ENCODE measurements around the gene SLC36A1.
"Not testable (repeated sequence)": the region's sequence is repeated elsewhere in the genome, so short reads cannot be mapped to it uniquely, and the experiment has no call there.

Gene SLC36A1

GRCh38 chr5:151497391-151498002 lies 50.1 kb downstream of the SLC36A1 start:
- TF ChIP-seq CTCF (IDR thresholded peaks at IDR 0.05) = no peak
- Histone ChIP-seq H3K9me3 (no peaks in the 10 kb centered on the region), H3K36me3 (peaks cover 12% of the 10 kb centered on the region), H3K27ac (no peak overlapping the region), H3K27me3 (no peaks in the 10 kb centered on the region), H3K4me1 (ENCODE audit: control insufficient read depth in 1 of 2, insufficient read depth in 1 of 2, low read depth in 1 of 2, low read length in 1 of 2) (peaks cover 43% of the 10 kb centered on the region in 2 experiments), H3K4me3 (ENCODE audit: low read depth in 1 of 2, low read length in 1 of 2) (no peak overlapping the region)

GRCh38 chr5:151498395-151499155 lies 51.2 kb downstream of the SLC36A1 start:
- H3K4me3 ChIP-seq (ENCODE audit: low read depth in 1 of 2, low read length in 1 of 2) = no peak overlapping the region
- peaks cover 43% of the 10 kb centered on the region in 2 experiments for H3K4me1 ChIP-seq (ENCODE audit: control insufficient read depth in 1 of 2, insufficient read depth in 1 of 2, low read depth in 1 of 2, low read length in 1 of 2)
- H3K36me3 ChIP-seq = peaks cover 2% of the 10 kb centered on the region
- peak overlapping the region; percentile 46 for H3K27ac ChIP-seq
- no peaks in the 10 kb centered on the region for H3K27me3 ChIP-seq
- no peaks in the 10 kb centered on the region for H3K9me3 ChIP-seq
- no peak for TF ChIP-seq CTCF (IDR thresholded peaks at IDR 0.05)

- Histone ChIP-seq H3K27me3 (no peaks in the 10 kb centered on the region), H3K9me3 (no peaks in the 10 kb centered on the region), H3K36me3 (no peaks in the 10 kb centered on the region), H3K4me3 (ENCODE audit: low read depth in 1 of 2, low read length in 1 of 2) (no peak overlapping the region), H3K4me1 (ENCODE audit: control insufficient read depth in 1 of 2, insufficient read depth in 1 of 2, low read depth in 1 of 2, low read length in 1 of 2) (peaks cover 43% of the 10 kb centered on the region in 2 experiments), H3K27ac (peak overlapping the region; percentile 46)
- TF ChIP-seq CTCF (IDR thresholded peaks at IDR 0.05) = no peak
Observed at GRCh38 chr5:151499501-151500035, 52.2 kb downstream of the SLC36A1 start.

GRCh38 chr5:151504006-151504405 lies 56.6 kb downstream of the SLC36A1 start:
- no peak for TF ChIP-seq CTCF (IDR thresholded peaks at IDR 0.05)
- H3K9me3 ChIP-seq = no peaks in the 10 kb centered on the region
- no peak overlapping the region for H3K4me3 ChIP-seq (ENCODE audit: low read depth in 1 of 2, low read length in 1 of 2)
- H3K36me3 ChIP-seq = no peaks in the 10 kb centered on the region
- no peak overlapping the region for H3K27ac ChIP-seq
- peaks cover 20 to 22% of the 10 kb centered on the region in 2 experiments for H3K4me1 ChIP-seq (ENCODE audit: control insufficient read depth in 1 of 2, insufficient read depth in 1 of 2, low read depth in 1 of 2, low read length in 1 of 2)
- H3K27me3 ChIP-seq = no peaks in the 10 kb centered on the region

GRCh38 chr5:151508308-151508707 lies 60.9 kb downstream of the SLC36A1 start:
- H3K4me3 ChIP-seq (ENCODE audit: low read depth in 1 of 2, low read length in 1 of 2); H3K27me3 ChIP-seq; H3K27ac ChIP-seq; H3K36me3 ChIP-seq; H3K4me1 ChIP-seq (ENCODE audit: control insufficient read depth in 1 of 2, insufficient read depth in 1 of 2, low read depth in 1 of 2, low read length in 1 of 2); H3K9me3 ChIP-seq: not testable (repeated sequence)

GRCh38 chr5:151509231-151509630 lies 61.8 kb downstream of the SLC36A1 start:
- Histone ChIP-seq H3K9me3 (no peaks in the 10 kb centered on the region), H3K4me1 (ENCODE audit: control insufficient read depth in 1 of 2, insufficient read depth in 1 of 2, low read depth in 1 of 2, low read length in 1 of 2) (peaks cover 5 to 8% of the 10 kb centered on the region in 2 experiments), H3K27ac (no peak overlapping the region), H3K36me3 (no peaks in the 10 kb centered on the region), H3K4me3 (ENCODE audit: low read depth in 1 of 2, low read length in 1 of 2) (no peak overlapping the region), H3K27me3 (no peaks in the 10 kb centered on the region)
- TF ChIP-seq CTCF (IDR thresholded peaks at IDR 0.05) = no peak

Data from neutrophil (primary cell).